ENCODE results near the gene SLC13A5.
A peak's percentile ranks its signal among the peaks of the same experiment; 100 is the strongest.

The SLC13A5 gene

DNA sequence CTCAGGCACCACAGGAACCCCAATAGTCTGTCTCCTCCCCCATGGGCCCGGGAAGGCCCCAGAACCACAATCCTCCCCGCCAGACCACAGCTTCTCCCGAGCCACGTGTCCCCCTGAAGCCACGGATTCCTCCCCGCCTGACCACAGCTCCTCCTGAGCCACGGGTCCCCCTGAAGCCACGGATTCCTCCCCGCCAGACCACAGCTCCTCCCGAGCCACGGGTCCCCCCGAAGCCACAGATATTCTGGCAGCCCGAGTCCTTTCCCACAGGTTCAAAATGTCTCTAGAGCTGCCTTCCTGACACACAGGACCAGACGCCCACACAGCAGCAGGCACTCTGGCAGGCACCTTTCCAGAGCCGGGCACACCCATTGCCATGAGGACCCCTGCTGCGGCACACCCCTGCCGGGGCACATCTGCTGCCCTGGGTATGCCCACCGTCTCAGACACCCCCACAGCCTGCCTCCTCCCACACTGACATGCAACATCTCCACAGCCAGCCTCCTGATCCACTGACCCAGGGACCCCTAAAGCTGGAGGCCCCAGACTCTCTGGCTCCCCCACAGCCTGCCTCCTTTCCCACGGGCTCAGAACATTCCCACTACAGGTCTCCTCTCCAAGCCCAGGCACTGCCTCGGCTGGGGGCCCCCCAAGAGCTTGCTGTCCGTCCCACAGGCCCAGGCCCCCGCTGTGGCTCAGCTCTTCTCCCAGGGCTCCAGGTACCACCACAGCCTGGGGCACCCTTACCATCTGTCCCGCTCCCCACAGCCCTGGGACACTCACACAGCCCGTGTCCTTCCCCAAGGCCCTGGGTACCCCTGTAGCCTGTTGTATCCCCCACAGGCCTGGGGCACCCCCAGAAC, 74.9 kb downstream of the SLC13A5 start:
- Histone ChIP-seq H3K9me3 (replicated peaks in 1 of 11) (no peaks in the 10 kb centered on the region), H3K4me3 (peak overlapping the region in 2 of 10 experiments; percentile 94 to 97; a peak in 3 of 20 replicates), H3K36me3 (peaks cover 26 to 44% (median 35%) of the 10 kb centered on the region in 11 experiments), H4K20me1 (peaks cover 0 to 48% (median 31%) of the 10 kb centered on the region in 11 experiments; a peak in 14 of 22 replicates), H3K27me3 (no peaks in the 10 kb centered on the region), H3K27ac (peak overlapping the region in 5 of 11 experiments; percentile 11 to 92 (median 91); a peak in 8 of 22 replicates), H3K4me1 (peaks cover 35 to 43% (median 38%) of the 10 kb centered on the region in 10 experiments), H3K4me2 (peak overlapping the region; percentile 94 to 100 (median 97)), H3K9ac (peak overlapping the region; percentile 21 to 92 (median 89); a peak in 21 of 22 replicates)
- TF ChIP-seq Cebpa-rat (IDR thresholded peaks at IDR 0.05), result no peak

DNA sequence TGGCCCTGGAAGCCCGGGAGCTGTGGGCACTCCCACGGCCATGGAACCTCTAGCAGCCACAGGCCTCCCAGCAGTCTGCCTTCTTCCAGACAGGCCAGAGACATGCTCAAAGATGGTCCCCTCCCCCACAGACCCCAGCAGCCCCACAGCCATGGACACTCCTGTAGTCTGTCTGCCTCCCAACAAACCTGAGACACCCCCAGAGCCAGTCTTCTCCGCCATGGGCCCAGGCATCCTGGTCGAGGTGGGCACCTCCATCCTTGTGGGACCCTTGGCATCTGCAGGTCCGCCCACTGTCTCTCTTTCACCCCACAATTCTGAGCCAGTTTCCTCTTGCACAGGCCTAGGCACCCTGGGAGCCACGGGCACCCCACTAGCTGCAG, 75.7 kb downstream of the SLC13A5 start:
- H3K9me3 ChIP-seq (replicated peaks in 1 of 11), result no peaks in the 10 kb centered on the region
- no peak overlapping the region for H3K4me3 ChIP-seq
- peaks cover 27 to 44% (median 35%) of the 10 kb centered on the region in 11 experiments for H3K36me3 ChIP-seq
- TF ChIP-seq Cebpa-rat (IDR thresholded peaks at IDR 0.05), result no peak
- peaks cover 0 to 43% (median 28%) of the 10 kb centered on the region in 11 experiments; a peak in 14 of 22 replicates for H4K20me1 ChIP-seq
- no peak overlapping the region for H3K27ac ChIP-seq
- H3K9ac ChIP-seq, result peak overlapping the region in 4 of 11 experiments; percentile 78 to 92 (median 87); a peak in 4 of 22 replicates
- H3K27me3 ChIP-seq, result no peaks in the 10 kb centered on the region
- H3K4me2 ChIP-seq, result peak overlapping the region in 1 of 11 experiments; percentile 96; a peak in 2 of 22 replicates
- peaks cover 31 to 34% (median 32%) of the 10 kb centered on the region in 10 experiments for H3K4me1 ChIP-seq

DNA sequence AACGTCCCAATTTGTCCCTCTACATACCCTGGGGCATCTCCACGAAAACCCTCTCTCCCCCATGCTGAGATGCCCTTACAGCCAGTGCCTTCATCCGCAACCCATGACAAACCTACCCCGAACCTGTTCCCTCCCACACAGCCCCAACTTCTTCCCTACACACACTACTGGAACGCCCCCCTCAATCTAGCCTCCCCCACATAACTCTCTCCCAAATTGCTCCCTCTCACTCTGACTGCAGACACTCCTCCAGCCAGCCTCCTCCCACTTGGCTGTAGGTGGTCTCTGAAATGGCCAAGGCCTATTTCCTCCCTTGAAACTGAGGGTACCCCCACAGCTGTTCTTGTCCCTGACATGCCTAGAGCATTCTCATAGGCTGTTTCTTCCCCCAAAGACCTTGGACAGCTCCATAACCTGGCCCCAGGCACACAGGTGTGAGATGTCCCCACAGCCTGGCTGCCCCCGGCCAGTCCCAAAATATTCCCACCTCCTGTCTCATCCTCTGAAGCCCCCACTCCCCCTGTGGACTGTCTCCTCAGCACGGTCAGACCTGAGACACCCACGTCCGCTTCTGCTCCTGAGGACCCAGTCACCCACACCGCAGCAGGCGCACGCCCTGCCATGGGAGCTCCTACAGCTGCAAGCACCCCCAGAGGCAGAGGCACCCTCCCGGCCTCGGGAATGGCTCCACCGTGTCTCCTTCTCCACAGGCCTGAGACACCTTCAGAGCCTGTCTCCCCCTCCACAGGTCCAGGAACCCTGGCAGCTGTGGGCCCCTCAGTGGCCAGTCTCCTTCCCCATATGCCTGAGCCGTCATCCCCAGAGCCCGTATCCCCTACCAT, 76.3 kb downstream of the SLC13A5 start:
- H3K9me3 ChIP-seq (replicated peaks in 1 of 11), result no peaks in the 10 kb centered on the region
- no peak overlapping the region for H3K9ac ChIP-seq
- no peak overlapping the region for H3K4me3 ChIP-seq
- no peak overlapping the region for H3K4me2 ChIP-seq
- H3K4me1 ChIP-seq, result peaks cover 24 to 28% (median 26%) of the 10 kb centered on the region in 10 experiments
- H3K27me3 ChIP-seq, result no peaks in the 10 kb centered on the region
- no peak for TF ChIP-seq Cebpa-rat (IDR thresholded peaks at IDR 0.05)
- H3K36me3 ChIP-seq, result peaks cover 32 to 49% (median 36%) of the 10 kb centered on the region in 11 experiments
- peaks cover 0 to 37% (median 28%) of the 10 kb centered on the region in 11 experiments; a peak in 15 of 22 replicates for H4K20me1 ChIP-seq
- no peak overlapping the region for H3K27ac ChIP-seq

DNA sequence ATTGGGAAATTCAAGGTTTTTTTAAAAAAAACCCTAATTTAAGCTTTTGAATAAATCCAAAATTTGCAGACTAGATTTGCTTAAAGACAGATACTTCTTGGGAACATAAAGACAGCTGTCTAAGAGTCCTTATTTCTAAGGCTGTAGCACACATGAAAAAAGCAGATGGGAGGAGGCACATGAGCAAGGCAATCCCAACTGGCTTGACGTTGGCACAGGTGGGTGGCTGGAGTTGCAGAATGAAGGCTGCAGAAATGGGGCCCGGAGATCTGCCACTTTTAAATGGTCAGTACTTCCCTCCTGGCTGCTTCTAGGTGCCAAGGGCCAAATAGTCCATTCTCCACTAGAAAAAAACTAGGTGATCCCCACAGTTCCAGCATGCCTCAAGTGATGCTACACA, 77.1 kb downstream of the SLC13A5 start:
- TF ChIP-seq Cebpa-rat (IDR thresholded peaks at IDR 0.05), result no peak
- no peaks in the 10 kb centered on the region for H3K27me3 ChIP-seq
- H3K9ac ChIP-seq, result no peak overlapping the region
- no peak overlapping the region for H3K4me2 ChIP-seq
- no peak overlapping the region for H3K4me3 ChIP-seq
- peaks cover 39 to 56% (median 43%) of the 10 kb centered on the region in 11 experiments for H3K36me3 ChIP-seq
- H3K27ac ChIP-seq, result no peak overlapping the region
- peaks cover 0 to 36% (median 27%) of the 10 kb centered on the region in 11 experiments; a peak in 15 of 22 replicates for H4K20me1 ChIP-seq
- H3K4me1 ChIP-seq, result peaks cover 18 to 28% (median 22%) of the 10 kb centered on the region in 10 experiments
- no peaks in the 10 kb centered on the region for H3K9me3 ChIP-seq (replicated peaks in 1 of 11)
